ENCODE data around the gene MIEF1.
"Not testable (repeated sequence)": the region's sequence is repeated elsewhere in the genome, so short reads cannot be mapped to it uniquely, and the experiment has no call there.

The MIEF1 gene

DNA sequence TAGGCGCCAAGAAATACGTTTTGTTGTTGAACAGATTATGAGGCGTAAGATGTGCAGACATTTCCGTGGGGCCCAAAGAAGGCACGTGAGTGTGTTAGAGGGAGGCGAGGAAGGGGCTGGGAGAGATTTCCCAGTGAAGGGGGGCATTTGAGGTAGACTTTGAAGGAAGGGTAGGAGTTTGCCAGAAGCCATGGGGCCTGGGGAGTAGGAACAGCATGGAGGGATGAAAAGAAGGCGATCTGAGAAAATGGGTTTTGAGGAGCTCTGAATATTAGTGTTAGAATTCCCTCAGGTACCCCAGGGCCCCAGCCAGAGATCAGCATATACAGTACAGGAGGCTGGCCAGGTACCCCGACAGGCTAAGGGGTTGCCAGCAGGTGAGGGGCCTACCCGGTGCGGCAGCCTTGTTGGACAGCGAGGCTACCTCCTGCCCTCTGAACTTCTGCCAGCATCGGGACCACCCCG, 414 bp upstream of the MIEF1 start:
- DNase-seq (ENCODE audit: low spot score), result no peak
- TF ChIP-seq, protein P1, sequence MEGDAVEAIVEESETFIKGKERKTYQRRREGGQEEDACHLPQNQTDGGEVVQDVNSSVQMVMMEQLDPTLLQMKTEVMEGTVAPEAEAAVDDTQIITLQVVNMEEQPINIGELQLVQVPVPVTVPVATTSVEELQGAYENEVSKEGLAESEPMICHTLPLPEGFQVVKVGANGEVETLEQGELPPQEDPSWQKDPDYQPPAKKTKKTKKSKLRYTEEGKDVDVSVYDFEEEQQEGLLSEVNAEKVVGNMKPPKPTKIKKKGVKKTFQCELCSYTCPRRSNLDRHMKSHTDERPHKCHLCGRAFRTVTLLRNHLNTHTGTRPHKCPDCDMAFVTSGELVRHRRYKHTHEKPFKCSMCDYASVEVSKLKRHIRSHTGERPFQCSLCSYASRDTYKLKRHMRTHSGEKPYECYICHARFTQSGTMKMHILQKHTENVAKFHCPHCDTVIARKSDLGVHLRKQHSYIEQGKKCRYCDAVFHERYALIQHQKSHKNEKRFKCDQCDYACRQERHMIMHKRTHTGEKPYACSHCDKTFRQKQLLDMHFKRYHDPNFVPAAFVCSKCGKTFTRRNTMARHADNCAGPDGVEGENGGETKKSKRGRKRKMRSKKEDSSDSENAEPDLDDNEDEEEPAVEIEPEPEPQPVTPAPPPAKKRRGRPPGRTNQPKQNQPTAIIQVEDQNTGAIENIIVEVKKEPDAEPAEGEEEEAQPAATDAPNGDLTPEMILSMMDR (IDR thresholded peaks at IDR 0.05; ENCODE audit: extremely low read depth, insufficient read depth, missing control alignments), result no peak
- in situ Hi-C loops (cut with MboI; ENCODE audit: low pct_unique_long_range_greater_than_20kb, low sequenced_read_pairs, unreplicated experiment), result no loop called here

DNA sequence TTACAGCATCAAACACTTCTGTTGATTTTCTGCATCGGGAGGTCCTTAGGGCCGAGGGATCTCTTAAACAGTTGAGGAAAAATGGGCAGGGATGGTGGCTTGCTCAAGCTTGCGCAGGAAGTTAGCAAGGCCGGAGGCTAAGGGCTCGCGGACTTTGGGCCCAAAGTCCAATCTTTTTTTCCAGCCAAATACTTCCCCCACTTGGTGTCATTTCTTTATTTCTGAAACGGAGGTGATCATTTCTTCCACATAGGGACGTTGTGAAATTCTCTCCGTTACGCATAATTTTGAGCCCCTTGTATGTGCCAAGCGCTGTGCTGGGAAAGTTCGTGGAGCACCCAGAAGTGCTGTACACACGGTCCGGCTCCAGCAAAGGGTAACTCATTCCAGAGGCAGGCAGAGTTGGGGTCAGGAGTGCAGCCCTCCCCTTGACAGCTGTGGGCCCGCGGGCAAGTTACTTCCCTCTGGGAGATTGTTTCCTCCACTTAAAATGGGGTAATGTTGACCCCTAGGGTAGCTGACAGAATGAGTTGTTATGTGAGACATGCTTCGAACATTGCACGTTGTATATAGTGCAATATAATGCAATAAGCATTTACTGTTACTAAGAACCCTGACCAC, 809 bp downstream of the MIEF1 start:
- in situ Hi-C loops (cut with MboI; ENCODE audit: low pct_unique_long_range_greater_than_20kb, low sequenced_read_pairs, unreplicated experiment), result no loop called here
- TF ChIP-seq, protein P1 (IDR thresholded peaks at IDR 0.05; ENCODE audit: extremely low read depth, insufficient read depth, missing control alignments), result no peak
- no peak for DNase-seq (ENCODE audit: low spot score)

DNA sequence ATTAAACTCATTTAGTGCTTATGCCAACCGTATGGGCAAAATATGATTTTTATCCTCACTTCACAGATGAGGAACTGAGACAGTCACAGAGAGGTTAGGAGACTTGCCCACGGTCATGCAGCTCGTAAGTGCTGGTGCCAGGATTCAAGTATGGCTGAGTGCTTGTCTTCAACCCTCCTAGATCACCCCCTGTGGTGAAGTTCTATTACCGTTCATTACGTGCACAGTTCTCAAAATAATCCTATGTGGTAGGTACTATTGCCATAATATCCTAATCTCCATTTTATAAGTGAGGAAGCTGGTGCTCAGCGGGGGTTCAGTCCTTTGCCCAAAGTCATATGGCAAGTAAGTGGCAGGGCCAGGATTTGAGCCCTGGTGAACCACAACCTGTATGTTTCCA, 1.5 kb downstream of the MIEF1 start:
- TF ChIP-seq, protein P1 (IDR thresholded peaks at IDR 0.05; ENCODE audit: extremely low read depth, insufficient read depth, missing control alignments), result no peak
- in situ Hi-C loops (cut with MboI; ENCODE audit: low pct_unique_long_range_greater_than_20kb, low sequenced_read_pairs, unreplicated experiment), result no loop called here

DNA sequence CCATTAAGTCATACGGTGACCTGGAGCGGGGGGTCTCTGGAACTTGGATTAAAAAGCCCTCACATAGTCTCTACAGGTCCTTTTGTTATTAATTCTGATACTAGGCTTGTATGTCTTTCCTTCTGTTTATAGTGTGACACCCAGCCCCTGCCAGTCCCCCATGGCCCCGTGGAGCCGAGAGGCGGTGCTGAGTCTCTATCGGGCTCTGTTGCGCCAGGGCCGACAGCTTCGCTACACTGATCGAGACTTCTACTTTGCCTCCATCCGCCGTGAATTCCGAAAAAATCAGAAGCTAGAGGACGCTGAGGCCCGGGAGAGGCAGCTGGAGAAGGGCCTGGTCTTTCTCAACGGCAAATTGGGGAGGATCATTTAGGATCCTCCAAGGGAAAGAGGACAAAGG, 2.0 kb downstream of the MIEF1 start:
- no peak for DNase-seq (ENCODE audit: low spot score)
- TF ChIP-seq, protein P1 (IDR thresholded peaks at IDR 0.05; ENCODE audit: extremely low read depth, insufficient read depth, missing control alignments), result no peak
- in situ Hi-C loops (cut with MboI; ENCODE audit: low pct_unique_long_range_greater_than_20kb, low sequenced_read_pairs, unreplicated experiment), result no loop called here

More for the DNA sequence above, 1.5 kb downstream of the MIEF1 start:
- DNase-seq (ENCODE audit: low spot score), result no peak

DNA sequence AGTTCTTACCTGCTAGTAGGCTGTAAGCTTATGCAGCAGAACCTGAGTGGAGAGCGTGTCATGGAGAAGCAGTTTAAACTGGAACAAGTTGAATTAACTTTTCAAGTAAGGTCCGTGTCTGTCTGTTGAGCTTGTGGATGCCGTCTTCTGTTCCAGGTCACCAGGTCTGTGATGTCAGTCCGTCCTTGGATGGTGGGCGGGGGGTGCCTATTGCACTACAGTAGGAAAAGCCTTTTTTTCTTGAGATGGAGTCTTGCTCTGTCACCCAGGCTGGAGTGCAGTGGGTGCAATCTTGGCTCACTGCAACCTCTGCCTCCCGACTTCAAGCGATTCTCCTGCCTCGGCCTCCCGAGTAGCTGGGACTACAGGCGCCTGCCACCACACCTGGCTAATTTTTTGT, 4.9 kb downstream of the MIEF1 start:
- in situ Hi-C loops (cut with MboI; ENCODE audit: low pct_unique_long_range_greater_than_20kb, low sequenced_read_pairs, unreplicated experiment); DNase-seq (ENCODE audit: low spot score): not testable (repeated sequence)

DNA sequence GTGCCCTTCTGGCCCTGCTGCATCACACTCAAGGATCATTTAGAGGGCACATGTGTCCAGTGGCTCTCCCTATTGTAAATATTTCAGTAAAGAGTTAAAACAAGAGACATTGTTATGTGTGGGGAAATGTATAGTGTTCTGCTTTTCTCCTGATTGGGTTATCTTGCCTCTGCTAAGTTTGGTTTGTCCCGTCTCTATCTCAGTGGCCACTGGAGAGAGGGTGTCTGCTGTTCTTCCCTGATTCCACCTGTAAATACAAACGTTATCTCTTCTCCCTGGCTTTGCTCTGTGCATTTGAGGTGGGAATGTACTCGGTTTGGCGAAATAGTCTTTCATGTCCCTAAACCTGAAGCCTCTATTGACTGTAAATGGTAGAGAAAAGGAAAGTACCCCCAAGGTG, 6.3 kb downstream of the MIEF1 start:
- DNase-seq (ENCODE audit: low spot score), result no peak
- in situ Hi-C loops (cut with MboI; ENCODE audit: low pct_unique_long_range_greater_than_20kb, low sequenced_read_pairs, unreplicated experiment), result no loop called here
- TF ChIP-seq, protein P1 (IDR thresholded peaks at IDR 0.05; ENCODE audit: extremely low read depth, insufficient read depth, missing control alignments), result no peak

DNA sequence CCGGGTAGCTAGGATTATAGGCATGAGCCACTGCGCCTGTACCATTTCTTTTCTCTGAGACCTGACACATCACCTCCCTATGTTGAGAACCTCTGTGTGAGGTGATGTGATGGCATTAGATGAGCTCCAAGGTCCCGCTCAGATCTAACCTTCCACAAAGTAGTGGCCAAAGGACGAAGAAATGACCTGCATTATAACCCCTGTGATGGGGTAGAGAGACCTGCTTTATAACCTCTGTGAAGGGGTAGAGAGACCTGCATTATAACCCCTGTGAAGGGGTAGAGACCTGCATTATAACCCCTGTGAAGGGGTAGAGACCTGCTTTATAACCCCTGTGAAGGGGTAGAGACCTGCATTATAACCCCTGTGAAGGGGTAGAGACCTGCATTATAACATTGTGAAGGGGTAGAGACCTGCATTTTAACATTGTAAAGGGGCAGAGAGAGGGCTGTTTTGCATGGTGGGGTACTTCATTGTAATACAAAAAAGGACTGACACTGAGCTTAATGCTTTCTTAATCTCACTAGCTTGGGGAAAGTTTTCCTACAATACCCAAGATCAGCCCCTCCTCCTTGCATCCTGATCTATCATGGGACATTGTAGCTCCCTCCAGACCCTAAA, 8.5 kb downstream of the MIEF1 start:
- no peak for DNase-seq (ENCODE audit: low spot score)
- in situ Hi-C loops (cut with MboI; ENCODE audit: low pct_unique_long_range_greater_than_20kb, low sequenced_read_pairs, unreplicated experiment), result no loop called here
- TF ChIP-seq, protein P1 (IDR thresholded peaks at IDR 0.05; ENCODE audit: extremely low read depth, insufficient read depth, missing control alignments), result no peak
